ENCODE measurements around the gene CLCN7.

The CLCN7 gene

GRCh38 chr16:1474796-1475551, at the start of gene CLCN7:
Gene CLCN7 (minus strand): TSS chr16:1475028. CDS start chr16:1474974, 54 bp downstream.
- DNase-seq = peak; percentile 88

DNA sequence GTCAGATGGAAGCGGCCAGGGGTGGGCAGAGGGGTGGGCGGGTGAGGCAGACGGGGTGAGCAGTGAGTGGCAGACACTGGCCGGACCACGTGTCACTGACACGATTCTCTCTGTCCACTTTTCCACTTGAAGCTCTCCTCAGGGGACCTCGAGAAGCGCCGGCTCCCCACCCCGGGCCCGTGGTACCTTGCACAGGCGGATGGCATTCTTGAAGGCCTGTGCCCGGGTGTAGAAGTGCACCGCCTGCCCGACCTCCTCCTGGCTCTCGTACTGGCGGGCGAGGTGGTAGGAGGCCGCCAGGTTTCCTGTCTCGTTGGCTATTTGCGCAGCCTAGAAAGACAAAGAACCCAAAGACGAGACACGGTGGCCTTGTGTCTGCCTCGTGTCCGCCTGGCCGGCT, 49.5 kb upstream of the CLCN7 start:
- no peak for DNase-seq

DNA sequence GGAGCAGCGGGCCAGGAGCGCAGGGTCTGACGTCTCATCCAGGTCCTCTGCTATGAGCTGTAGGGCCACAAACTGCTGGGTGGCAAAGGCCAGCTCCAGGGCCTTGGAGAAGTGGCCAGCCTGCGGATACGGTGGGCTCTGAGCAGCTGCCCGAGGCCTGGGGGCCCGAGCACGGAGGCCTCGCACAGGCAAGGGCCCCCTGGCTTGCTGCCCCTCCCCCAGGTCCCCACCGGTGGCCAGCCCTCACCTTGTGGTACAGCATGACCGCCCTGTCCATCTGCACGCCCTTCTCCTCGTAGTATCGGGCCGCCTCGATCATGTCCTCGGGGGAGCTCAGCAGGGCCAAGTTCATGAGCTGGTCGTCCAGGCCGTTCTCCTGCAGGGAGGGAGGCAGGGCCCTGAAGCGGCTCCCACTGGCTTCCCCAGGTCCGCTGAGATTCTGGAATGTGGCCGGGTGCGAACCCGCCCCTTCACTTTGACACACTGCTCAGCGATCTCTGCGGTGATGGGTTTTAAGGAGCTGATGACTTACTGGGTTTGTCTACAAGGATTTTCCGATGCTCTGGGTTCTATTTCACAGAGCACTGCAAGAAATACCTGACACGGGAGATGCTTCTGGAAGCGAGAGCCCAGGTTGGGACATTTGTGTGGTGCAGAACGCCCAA, 48.9 kb upstream of the CLCN7 start:
- DNase-seq = no peak

GRCh38 chr16:1520461-1520860, 45.6 kb upstream of the CLCN7 start:
- no peak for DNase-seq

GRCh38 chr16:1519831-1520230, 45.0 kb upstream of the CLCN7 start:
- no peak for DNase-seq

- DNase-seq = no peak
These were observed 43.9 kb upstream of the CLCN7 start for GRCh38 chr16:1518626-1519135.

GRCh38 chr16:1514507-1514906, 39.7 kb upstream of the CLCN7 start:
- DNase-seq = no peak

- no peak for DNase-seq
These were observed 37.9 kb upstream of the CLCN7 start for GRCh38 chr16:1512774-1513173.

DNA sequence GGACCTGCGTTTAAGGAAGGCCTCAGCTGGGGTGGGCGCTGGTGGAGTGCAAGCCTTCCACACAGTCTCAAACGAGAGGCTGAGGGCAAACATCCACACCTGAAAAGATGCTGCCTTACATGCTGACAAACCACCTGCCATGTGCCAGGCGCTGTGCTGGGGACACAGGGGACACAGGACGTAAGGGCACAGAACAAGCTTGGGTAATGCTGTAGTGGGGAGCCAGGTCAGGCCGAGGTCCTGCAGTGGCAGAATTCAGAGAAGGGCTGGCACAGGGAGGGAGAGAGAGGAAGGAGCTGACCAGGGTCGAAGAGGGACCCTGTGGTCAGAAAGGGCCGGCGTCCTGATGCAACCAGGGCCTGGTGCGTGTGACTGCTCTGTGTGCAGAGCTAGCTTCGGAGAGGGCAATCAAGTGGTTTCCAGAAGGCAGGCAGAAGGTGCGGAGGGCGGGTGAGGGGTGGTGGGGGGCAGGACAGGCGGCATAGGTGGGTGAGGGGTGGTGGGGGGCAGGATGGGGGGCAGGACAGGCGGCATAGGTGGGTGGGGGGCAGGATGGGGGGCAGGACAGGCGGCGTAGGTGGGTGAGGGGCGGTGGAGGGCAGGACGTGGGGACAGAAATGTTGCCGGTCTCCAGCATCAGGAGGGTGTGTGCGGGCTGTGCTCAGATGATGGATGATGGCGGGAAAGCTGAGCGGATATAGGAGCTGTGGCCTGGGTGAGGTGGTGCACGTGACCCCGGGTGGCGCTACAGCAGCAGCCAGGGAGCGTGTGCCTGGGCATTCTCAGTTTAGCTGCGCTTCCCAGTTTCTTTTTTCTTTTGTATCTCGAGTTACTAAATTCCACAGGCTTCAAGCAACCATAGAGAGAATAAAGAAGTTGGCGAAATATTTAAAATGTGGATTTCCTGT, 37.1 kb upstream of the CLCN7 start:
- DNase-seq = no peak

DNA sequence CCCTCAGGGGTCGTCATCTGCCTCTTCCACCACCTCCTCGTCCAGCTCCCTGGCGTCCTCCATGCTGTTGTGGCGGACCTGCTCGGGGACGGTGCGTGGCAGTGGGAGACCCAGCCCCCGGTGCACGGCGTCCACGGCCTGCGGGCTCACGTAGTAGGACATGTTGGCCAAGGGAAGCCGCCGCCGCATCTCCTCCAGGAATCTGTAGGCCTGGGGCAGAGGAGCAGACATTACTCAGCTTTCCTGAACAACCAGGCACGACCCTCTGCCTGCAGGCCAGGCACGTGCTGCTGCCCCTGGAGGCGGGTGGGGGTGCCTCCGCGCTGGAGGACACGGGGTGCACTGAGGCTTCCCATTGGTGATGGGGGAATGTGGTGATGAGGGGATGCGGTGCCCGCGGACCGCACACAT, 36.1 kb upstream of the CLCN7 start:
- DNase-seq = no peak

- no peak for DNase-seq
These were observed 35.4 kb upstream of the CLCN7 start for GRCh38 chr16:1510272-1510671.

GRCh38 chr16:1509307-1510221, 34.7 kb upstream of the CLCN7 start:
- DNase-seq = no peak

DNA sequence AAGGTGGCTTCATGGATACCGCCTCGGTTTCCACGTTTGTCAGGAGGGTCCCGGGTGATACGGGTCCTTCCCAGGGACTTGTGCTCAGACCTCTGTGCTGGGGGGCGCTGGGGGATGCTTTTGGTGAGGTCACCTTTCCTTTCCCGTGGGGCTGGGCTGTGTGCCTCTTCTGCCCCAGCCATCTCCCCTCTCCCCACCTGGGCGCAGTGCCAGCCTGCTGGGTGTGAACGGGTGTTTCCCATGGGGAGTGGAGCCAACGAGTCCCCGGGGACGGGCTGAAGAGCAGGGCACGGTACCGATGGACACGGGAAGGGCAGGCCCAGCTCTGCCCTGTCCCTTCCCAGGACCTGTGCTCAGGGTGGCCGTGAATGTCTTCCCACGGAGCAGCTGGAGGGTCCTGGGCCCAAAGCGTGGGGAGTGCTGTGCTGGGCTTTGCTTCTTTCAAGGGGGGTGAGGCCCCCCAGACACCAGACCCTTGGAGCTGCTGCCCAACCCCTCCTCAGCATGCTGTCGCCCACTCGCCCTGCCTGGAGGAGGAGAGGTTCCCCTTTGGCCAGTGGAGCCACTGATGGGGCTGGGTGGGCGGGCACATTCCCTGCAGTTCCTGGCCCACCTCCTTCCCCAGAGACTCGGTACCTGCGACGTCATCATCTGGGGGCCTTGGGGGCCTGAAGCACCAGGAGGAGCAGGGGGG, 33.8 kb upstream of the CLCN7 start:
- no peak for DNase-seq

DNA sequence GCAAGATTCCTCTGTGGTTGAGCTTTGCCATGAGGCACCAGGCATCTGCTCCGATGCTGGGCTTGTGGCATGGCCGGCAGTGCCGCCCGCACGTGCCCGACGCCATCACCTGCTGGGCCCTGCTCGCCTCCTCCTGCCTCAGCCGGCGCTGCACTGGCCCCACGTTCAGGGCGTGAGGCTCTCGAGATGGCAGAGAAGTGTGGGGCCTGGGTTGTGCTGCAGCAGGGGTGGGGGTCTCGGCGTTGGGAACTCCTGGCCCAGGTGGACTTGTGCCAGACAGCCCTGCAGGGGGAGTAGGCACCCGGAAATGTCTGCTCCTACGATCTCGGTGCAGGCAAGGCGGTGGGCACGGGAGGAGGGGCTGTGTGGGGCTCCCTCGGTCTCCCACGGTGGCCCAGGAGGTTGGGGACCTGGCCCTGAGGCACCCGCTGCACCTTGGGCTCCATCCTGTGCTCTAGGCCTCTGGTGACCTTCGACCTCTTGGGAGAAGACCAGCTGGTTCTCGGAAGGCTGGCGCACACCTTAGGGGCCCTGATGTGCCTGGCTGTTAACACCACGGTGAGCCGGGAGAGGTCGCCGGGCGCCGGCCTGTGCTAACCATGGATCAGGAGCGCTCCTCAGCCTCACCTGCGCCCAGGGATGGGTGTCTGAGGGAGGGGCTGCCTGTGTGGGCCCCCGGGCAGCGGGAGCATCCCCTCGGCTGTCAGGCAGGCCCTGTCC, 31.8 kb upstream of the CLCN7 start:
- no peak for DNase-seq

DNA sequence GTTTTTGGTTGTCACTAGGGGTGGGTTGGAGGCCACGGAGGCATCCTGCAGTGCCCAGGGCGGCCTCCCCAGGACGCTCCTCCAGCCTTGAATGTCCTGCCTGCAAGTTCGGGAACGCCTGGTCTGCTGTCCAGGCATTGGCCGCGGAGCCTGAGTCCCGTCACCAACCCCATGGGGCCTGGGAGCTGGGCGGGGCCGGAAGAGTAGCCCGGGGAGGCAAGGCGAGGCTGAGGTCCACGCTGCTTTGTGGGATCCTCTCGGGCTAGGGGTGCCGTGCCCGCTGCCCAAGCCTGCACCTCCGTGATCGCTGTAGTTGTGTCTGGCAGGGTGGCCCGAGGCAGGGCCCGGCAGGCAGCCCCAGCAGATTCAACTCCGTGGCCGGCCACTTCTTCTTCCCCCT, 31.1 kb upstream of the CLCN7 start:
- DNase-seq = no peak

DNA sequence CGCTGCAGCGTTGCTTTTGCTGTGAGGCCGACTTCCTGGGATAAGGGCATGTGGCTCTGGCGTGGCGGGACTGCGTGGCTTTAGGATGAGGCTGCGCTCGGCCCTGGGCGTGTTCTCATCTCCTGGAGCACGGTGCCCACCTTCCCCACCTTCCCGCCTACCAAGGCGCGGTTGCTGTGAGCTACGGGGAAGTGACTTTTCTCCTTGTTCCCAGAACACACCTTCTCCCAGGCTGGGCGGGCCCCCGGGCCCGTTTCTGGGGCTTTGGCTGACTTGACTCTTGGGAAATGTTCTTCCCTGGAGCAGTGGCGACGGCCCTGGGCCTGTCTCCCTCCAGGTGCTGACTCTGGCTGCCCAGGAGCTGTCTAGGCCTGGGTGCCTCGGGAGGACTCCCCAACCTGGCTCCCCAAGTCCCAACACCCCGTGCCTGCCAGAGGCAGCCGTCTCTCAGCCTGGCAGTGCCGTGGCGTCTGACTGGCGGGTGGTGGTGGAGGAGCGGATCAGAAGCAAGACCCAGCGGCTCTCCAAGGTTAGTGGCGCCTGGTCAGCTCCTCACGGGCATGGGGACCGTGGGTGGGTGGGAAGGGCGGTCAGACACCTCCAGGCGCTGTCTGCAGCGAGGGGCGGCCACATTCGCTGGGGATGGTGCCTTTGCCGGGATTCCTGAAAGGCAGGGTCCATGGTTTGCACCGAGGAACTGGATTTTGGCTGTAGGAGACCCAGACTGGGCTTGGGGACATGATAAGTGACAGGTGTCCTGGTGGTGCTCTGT, 30.4 kb upstream of the CLCN7 start:
- no peak for DNase-seq

DNA sequence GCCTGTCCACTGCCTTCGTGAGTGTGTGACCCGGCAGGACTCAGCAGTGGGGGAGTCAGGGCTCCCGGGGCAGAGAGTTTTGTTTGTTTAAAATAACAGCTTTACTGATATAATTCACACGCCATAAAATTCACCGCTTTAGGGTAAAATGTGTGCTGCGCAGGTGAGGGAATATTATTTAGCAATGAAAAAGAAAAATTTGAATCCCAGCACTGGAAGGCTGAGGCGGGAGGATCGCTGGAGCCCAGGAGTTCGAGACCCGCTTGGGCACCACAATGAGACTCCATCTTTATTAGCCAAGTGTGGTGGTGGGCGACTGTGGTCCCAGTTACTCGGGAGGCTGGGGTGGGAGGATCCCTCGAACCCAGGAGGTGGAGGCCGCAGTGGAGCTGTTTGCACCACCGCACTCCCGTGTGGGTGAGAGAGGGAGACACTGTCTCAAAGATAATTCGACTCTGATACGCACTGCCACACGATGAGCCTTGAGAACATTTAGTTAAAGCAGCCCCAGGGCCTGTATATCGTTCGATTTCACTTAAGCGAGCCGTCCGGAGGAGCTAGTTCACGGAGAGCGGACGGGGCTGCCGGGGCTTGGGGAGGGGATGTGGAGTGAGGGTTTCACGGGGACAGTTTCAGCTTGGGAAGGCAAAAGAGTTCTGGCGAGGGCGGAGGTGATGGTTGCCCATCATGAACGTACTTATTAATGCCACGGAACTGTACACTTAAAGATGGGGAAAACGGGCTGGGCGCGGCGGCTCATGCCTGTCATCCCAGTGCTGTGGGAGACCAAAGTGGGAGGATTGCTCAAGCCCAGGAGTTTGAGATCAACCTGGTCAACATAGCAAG, 28.5 kb upstream of the CLCN7 start:
- DNase-seq = no peak

GRCh38 chr16:1502092-1503004, 27.5 kb upstream of the CLCN7 start:
- no peak for DNase-seq

All from stimulated activated CD4-positive, alpha-beta T cell treated with anti-CD3 and anti-CD28 coated beads, Interleukin-1b, Interleukin-23, amount 100 ng/mL, for 48 hours (primary cell).